Measurements from ENCODE around the gene RFC2. TPM values are rescaled to one million over a fixed set of nuclear protein-coding genes. Genes with fewer than 3 reads are reported as not detected.

Gene RFC2
- total RNA-seq: 10 to 100 TPM; 17.0 to 24.5 TPM
- 10 to 100 TPM; 37.1 to 48.1 (median 38.9) TPM for polyA plus RNA-seq (ENCODE audit: insufficient read length in 6 of 6)
- long read RNA-seq, donor 1, transcript RFC2-201 (11 exons, 1,695 nt): major isoform, 7 of 15 reads
- long read RNA-seq, donor 1, partial matches to known transcripts: 7 of 15 reads
- long read RNA-seq, donor 1, other reads (novel, unspliced or antisense): 0 of 15 reads
- long read RNA-seq, donor 2, transcript RFC2-201 (11 exons, 1,695 nt): major isoform, 12 of 12 reads
- long read RNA-seq, donor 2, partial matches to known transcripts: 0 of 12 reads
- long read RNA-seq, donor 2, other reads (novel, unspliced or antisense): 0 of 12 reads
- long read RNA-seq, donor 3, transcript RFC2-201 (11 exons, 1,695 nt): major isoform, 23 of 26 reads
- long read RNA-seq, donor 3, partial matches to known transcripts: 0 of 26 reads
- long read RNA-seq, donor 3, other reads (novel, unspliced or antisense): 0 of 26 reads
- long read RNA-seq, donor 4, transcript RFC2-201 (11 exons, 1,695 nt): major isoform, 16 of 21 reads
- long read RNA-seq, donor 4, partial matches to known transcripts: 2 of 21 reads
- long read RNA-seq, donor 4, other reads (novel, unspliced or antisense): 1 of 21 reads
- long read RNA-seq, donor 5, transcript RFC2-201 (11 exons, 1,695 nt): major isoform, 7 of 8 reads
- long read RNA-seq, donor 5, partial matches to known transcripts: 0 of 8 reads
- long read RNA-seq, donor 5, other reads (novel, unspliced or antisense): 0 of 8 reads
- long read RNA-seq, donor 6, transcript RFC2-201 (11 exons, 1,695 nt): major isoform, 12 of 13 reads
- long read RNA-seq, donor 6, partial matches to known transcripts: 0 of 13 reads
- long read RNA-seq, donor 6, other reads (novel, unspliced or antisense): 0 of 13 reads
- long read RNA-seq, donor 7, transcript RFC2-201 (11 exons, 1,695 nt): major isoform, 11 of 13 reads
- long read RNA-seq, donor 7, partial matches to known transcripts: 0 of 13 reads
- long read RNA-seq, donor 7, other reads (novel, unspliced or antisense): 0 of 13 reads
- long read RNA-seq, donor 8, transcript RFC2-201 (11 exons, 1,695 nt): major isoform, 9 of 10 reads
- long read RNA-seq, donor 8, partial matches to known transcripts: 0 of 10 reads
- long read RNA-seq, donor 8, other reads (novel, unspliced or antisense): 0 of 10 reads
- long read RNA-seq, donor 9: 0 reads
- long read RNA-seq, donor 10, transcript RFC2-201 (11 exons, 1,695 nt): major isoform, 19 of 23 reads
- long read RNA-seq, donor 10, partial matches to known transcripts: 0 of 23 reads
- long read RNA-seq, donor 10, other reads (novel, unspliced or antisense): 3 of 23 reads
- long read RNA-seq, donor 11, transcript RFC2-201 (11 exons, 1,695 nt): major isoform, 9 of 11 reads
- long read RNA-seq, donor 11, partial matches to known transcripts: 0 of 11 reads
- long read RNA-seq, donor 11, other reads (novel, unspliced or antisense): 0 of 11 reads
- long read RNA-seq, donor 12, transcript RFC2-201 (11 exons, 1,695 nt): major isoform, 8 of 9 reads
- long read RNA-seq, donor 12, partial matches to known transcripts: 0 of 9 reads
- long read RNA-seq, donor 12, other reads (novel, unspliced or antisense): 0 of 9 reads

GRCh38 chr7:74254129-74254857, at the start of gene RFC2:
Gene RFC2, minus strand, starts transcription at chr7:74254399. Its CDS starts 16 bp downstream, at chr7:74254383.
- Histone ChIP-seq H3K4me1 (peaks cover 20 to 41% of the 10 kb centered on the region in 2 donors), H3K4me3 (peak within 1 kb of the TSS; percentile 69 to 79), H3K27me3 (no peaks in the 10 kb centered on the region), H3K27ac (peak within 1 kb of the TSS; percentile 97 to 99), H3K9me3 (no peaks in the 10 kb centered on the region), H3K36me3 (peaks cover 0 to 24% of the 10 kb centered on the region in 2 donors)
- TF ChIP-seq CTCF (IDR thresholded peaks at IDR 0.05): peak; percentile 19 to 76
- intact Hi-C loops (cut with DNase I): no loop called here
- DNase-seq (peak; percentile 97 to 99 (median 98)), ATAC-seq (peak; percentile 99)

- H3K4me1 ChIP-seq: peaks cover 10 to 23% of the 10 kb centered on the region in 2 donors
- H3K27ac ChIP-seq: no peak overlapping the region
- H3K36me3 ChIP-seq: no peaks in the 10 kb centered on the region
- ATAC-seq (no peak), DNase-seq (no peak)
- H3K4me3 ChIP-seq: no peak overlapping the region
- H3K9me3 ChIP-seq: no peaks in the 10 kb centered on the region
- H3K27me3 ChIP-seq: peaks cover 0 to 15% of the 10 kb centered on the region in 2 donors
- TF ChIP-seq CTCF (IDR thresholded peaks at IDR 0.05): no peak
- intact Hi-C loops (cut with DNase I): no loop called here
These were observed 48.6 kb upstream of the RFC2 start for GRCh38 chr7:74302745-74303221.

- Histone ChIP-seq H3K4me1 (peaks cover 0 to 8% of the 10 kb centered on the region in 2 donors), H3K36me3 (no peaks in the 10 kb centered on the region), H3K4me3 (no peak overlapping the region), H3K9me3 (no peaks in the 10 kb centered on the region), H3K27ac (no peak overlapping the region), H3K27me3 (peaks cover 0 to under 1% of the 10 kb centered on the region in 2 donors)
- intact Hi-C loops (cut with DNase I): no loop called here
- DNase-seq (no peak), ATAC-seq (no peak)
- no peak for TF ChIP-seq CTCF (IDR thresholded peaks at IDR 0.05)
These were observed 46.7 kb upstream of the RFC2 start for GRCh38 chr7:74300926-74301325.

DNA sequence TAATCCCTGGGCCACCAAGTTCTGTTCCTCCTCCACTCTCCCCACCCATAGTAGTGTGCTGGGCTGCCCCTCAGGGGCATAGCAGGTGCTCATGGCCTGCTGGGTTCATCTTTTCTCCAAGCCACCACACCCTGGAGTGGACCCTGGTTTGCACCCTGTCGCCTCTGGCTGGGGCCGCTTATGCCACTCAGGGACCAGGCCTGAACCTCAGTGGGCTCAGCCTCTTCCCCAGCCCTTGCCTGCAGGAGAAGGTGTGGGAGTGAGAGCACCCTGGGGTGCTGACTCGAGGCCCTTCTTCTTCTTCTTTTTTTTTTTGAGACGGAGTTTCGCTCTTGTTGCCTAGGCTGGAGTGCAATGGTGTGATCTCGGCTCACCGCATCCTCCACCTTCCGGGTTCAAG, 45.2 kb upstream of the RFC2 start:
- intact Hi-C loops (cut with DNase I): no loop called here

More for the DNA sequence above, 45.2 kb upstream of the RFC2 start:
- Histone ChIP-seq H3K27me3 (no peaks in the 10 kb centered on the region), H3K36me3 (no peaks in the 10 kb centered on the region), H3K4me3 (no peak overlapping the region), H3K27ac (no peak overlapping the region), H3K4me1 (peaks cover 3 to 7% of the 10 kb centered on the region in 2 donors), H3K9me3 (no peaks in the 10 kb centered on the region)
- ATAC-seq (no peak), DNase-seq (no peak)
- TF ChIP-seq CTCF (IDR thresholded peaks at IDR 0.05): no peak

Data from left lung (tissue), 14 donors.